GM13976 (cell line): ENCODE data around the gene NEK9.

Experiments used
- DNase-seq: peaks from one replicate; pipeline ENCODE4 v3.0.0; 2012; ENCODE audit warnings: low spot score
- CTCF ChIP-seq: IDR thresholded peaks from 2 replicates; pipeline ENCODE4 v1.5.1; 2012; ENCODE audit warnings: borderline replicate concordance, mild to moderate bottlenecking; ENCODE audit not compliant: insufficient read depth; ENCODE audit errors: extremely low read depth, missing control alignments, control extremely low read depth
- in situ Hi-C: fragments of 300-500 bp; cut with MboI; formaldehyde crosslinking; loops from one replicate; pipeline ENCODE4 v1.12.0; 2022; ENCODE audit warnings: low sequenced_read_pairs, mixed read lengths, inconsistent platforms; ENCODE audit not compliant: unreplicated experiment

Gene NEK9

DNA sequence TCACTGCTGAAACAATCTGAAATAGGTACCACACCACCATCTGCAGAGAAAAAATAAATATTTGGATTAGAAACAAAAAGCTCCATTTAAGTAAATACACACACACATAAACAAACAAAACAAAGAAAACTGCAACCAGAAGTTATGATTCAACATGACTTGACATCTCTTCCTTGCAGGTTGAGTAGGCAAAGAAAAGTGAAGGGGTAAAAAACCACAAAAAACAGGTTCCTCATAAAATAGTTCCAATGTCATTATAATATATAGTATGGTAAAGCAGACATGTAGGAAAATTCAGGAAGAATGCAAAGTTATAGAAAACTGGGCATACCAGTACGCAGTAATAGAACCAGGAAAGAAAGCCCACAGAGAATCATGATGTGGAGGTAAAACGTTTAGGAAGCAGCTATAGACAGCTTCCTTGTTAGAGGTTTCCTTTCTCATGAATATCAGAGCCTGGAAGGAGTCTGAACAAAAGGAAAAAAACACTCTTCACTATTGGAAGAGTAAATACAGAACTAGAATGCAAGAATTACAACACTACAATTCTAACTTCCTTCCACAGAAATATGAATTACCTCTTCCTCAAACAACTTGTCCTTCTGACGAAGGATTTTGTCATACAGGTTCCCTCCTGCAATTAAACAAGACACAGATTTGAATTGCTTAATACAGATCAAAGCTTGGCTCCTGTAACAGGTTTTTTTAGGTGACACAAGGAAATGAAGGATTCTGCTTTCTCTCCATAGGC, 6.1 kb downstream of the NEK9 start:
- in situ Hi-C loops = no loop called here
- TF ChIP-seq CTCF = no peak
- DNase-seq = no peak

DNA sequence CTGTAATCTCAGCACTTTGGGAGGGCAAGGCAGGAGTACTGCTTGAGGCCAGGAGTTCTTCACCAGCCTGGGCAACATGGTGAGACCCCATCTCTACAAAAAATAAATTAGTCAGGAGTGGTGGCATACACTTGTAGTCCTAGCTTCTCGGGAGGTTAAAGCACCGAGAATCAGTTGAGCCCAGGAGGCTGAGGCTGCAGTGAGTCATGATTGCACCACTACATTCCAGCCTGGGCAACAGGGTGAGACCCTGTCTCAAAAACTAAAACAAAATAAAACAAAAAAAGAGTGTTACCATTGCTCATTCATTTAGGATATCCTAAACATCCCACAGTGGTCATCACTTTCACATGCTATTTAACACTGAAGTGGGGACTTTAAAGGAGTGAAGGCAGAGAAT, 7.8 kb downstream of the NEK9 start:
- in situ Hi-C loops = no loop called here
- TF ChIP-seq CTCF = no peak
- no peak for DNase-seq

GRCh38 chr14:75113932-75114539, 12.8 kb downstream of the NEK9 start:
- in situ Hi-C loops = no loop called here
- TF ChIP-seq CTCF = no peak
- DNase-seq = no peak

- no peak for DNase-seq
- in situ Hi-C loops = no loop called here
- no peak for TF ChIP-seq CTCF
Measured at GRCh38 chr14:75109877-75110276, 17.0 kb downstream of the NEK9 start.

GRCh38 chr14:75107186-75107585, 19.7 kb downstream of the NEK9 start:
- in situ Hi-C loops = no loop called here
- DNase-seq = no peak
- no peak for TF ChIP-seq CTCF

- in situ Hi-C loops = no loop called here
- no peak for TF ChIP-seq CTCF
- no peak for DNase-seq
Measured at GRCh38 chr14:75101491-75101890, 25.4 kb downstream of the NEK9 start.
